Activated T-helper 1 cell treated with anti-CD3 and anti-CD28 coated beads, Interleukin-12 subunit alpha, Interleukin-12 subunit beta, Interleukin-2, Interleukin-4 antibody, amounts not matched to agents 30 ng/mL and 10 ng/mL and 1 ng/mL, durations not matched to agents 14 hours and 24 hours and 36 hours (primary cell): ENCODE measurements around the gene GRIN3A. TPM values are rescaled to one million over a fixed set of nuclear protein-coding genes. Genes with fewer than 3 reads are reported as not detected.

Experiments
- DNase-seq: peaks from one replicate; pipeline ENCODE4 v3.0.0; 2021; ENCODE audit warnings: low spot score
- H3K27ac Mint-ChIP-seq: one replicate; pipeline ENCODE4 v1.8.0; 2021; ENCODE audit warnings: mild to moderate bottlenecking, mixed read lengths
- H3K27me3 Mint-ChIP-seq: one replicate; pipeline ENCODE4 v1.8.0; 2022; ENCODE audit warnings: mild to moderate bottlenecking, moderate library complexity, mixed read lengths; ENCODE audit not compliant: insufficient read depth
- H3K36me3 Mint-ChIP-seq: one replicate; pipeline ENCODE4 v1.8.0; 2021; ENCODE audit warnings: low read depth, mixed read lengths
- H3K4me1 Mint-ChIP-seq: one replicate; pipeline ENCODE4 v1.8.0; 2021; ENCODE audit warnings: low read depth, mixed read lengths
- H3K4me3 Mint-ChIP-seq: one replicate; pipeline ENCODE4 v1.8.0; 2021; ENCODE audit warnings: mild to moderate bottlenecking, moderate library complexity, mixed read lengths
- H3K9me3 Mint-ChIP-seq: one replicate; pipeline ENCODE4 v1.8.0; 2021; ENCODE audit warnings: mixed read lengths
- intact Hi-C: fragments of 100-400 bp; cut with micrococcal nuclease; formaldehyde crosslinking; loops from one replicate; pipeline ENCODE4 v1.15.1; 2024
- total RNA-seq: library from RNA; stranded (reverse); gene quantifications from 2 replicates; pipeline ENCODE4 v1.2.3, GENCODE V29; 2022

The GRIN3A gene
- total RNA-seq, 1 donor from 2014 or later, result not detected

DNA sequence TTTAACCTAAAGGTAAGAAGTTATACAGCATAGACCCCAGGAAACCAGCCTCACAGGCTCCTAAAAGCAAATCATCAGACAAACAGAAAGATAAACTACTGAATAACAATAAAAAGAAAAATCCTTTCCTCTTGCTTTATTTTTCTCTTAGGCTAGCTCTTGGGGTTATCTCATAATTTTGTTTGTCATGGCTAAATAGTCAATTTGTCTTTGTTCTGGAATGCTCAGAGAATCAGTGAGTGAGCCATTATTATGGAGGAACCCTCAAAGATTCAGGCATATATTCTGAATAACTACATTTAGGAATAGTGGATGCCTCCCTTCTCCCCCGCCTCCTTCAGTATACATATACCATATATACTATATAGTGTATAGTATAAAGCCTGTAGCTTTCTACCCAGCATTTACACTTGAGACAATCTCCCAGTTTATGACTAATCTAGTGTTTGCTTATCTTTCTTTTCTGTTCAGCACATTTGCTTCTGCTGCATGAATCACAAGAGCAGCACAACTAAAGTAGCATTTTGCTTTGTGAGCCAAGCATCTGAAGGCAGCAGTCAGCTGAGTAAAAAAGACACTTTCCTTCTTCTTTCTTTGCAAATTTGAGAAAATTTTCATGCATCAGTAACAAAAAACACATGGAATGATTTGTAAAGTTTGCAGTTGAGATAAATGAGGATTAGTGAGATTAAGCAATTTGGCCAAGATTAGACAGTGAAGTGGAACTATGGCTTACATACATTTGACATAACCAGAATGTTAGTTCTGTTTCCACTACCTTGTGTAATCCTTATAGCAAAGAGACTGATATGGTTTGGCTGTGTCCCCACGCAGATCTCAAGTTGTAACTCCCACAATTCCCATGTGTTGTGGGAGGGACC, 98.4 kb downstream of the GRIN3A start:
- Mint-ChIP-seq H3K27ac (no peak overlapping the region), H3K4me3 (no peak overlapping the region), H3K27me3 (no peaks in the 10 kb centered on the region), H3K9me3 (no peaks in the 10 kb centered on the region), H3K4me1 (no peaks in the 10 kb centered on the region), H3K36me3 (no peaks in the 10 kb centered on the region)
- no peak for DNase-seq
- intact Hi-C loops, result no loop called here

DNA sequence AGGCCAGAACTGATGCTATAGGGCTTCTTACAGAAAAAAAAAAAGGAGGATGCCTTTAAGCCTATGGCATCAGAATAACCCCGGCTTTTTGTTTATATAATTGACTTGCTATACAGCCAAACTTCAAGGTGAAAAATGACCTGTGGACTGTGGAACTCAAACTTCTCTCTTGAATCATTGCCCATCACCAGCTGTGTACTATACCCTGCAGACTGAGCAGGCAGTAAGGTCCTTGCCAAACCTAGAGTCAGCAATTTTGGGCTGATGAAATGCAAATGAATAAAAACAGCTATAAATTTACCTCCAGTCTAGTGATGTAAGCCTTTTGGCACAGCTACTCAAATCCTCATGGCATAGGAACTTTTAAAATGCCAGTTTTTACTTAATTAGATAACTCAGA, 99.1 kb downstream of the GRIN3A start:
- DNase-seq, result no peak
- Mint-ChIP-seq H3K4me1 (no peaks in the 10 kb centered on the region), H3K36me3 (no peaks in the 10 kb centered on the region), H3K27me3 (no peaks in the 10 kb centered on the region), H3K27ac (no peak overlapping the region), H3K9me3 (no peaks in the 10 kb centered on the region), H3K4me3 (no peak overlapping the region)
- intact Hi-C loops, result no loop called here

DNA sequence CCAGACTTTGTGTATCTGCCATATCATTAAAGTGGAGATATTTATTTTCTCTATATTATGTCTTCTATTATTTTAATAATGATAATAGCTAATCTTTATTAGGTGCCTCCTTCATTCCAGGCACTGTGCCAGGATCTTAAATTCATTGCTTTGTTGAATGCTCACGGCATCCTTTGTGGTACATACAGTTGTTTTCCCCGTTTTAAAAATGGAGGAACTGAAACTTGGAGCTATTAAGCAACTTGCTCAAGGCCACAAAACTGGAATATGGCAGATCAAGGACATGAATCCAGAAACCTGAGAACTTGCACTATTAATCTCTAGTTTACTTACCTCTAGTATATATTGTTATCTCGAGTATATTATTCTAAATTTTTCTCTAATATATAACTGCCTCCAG, 102.2 kb downstream of the GRIN3A start:
- H3K4me1 Mint-ChIP-seq, result no peaks in the 10 kb centered on the region
- intact Hi-C loops, result no loop called here
- H3K4me3 Mint-ChIP-seq, result no peak overlapping the region
- no peaks in the 10 kb centered on the region for H3K9me3 Mint-ChIP-seq
- no peak for DNase-seq
- H3K27ac Mint-ChIP-seq, result no peak overlapping the region
- H3K36me3 Mint-ChIP-seq, result no peaks in the 10 kb centered on the region
- no peaks in the 10 kb centered on the region for H3K27me3 Mint-ChIP-seq

DNA sequence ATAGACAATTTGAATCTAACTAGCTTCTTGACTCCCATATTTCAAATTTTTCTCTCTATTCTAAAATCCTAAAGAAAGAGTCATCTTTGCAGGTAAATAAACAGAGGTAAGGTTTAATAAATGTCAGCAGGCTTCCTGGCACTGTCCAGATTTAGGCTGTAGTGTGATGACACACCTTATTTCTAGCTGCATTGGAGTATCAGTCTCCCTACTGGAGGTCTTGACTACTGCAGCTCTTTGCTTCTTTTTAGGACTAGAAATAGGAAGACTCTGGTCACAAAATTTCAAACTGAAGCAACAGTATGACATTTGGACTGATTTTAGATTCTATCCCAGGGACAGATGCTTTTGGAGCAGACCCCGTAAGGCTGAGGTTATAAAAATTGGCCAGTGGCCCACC, 103.0 kb downstream of the GRIN3A start:
- DNase-seq, result no peak
- no peaks in the 10 kb centered on the region for H3K36me3 Mint-ChIP-seq
- H3K27ac Mint-ChIP-seq, result no peak overlapping the region
- H3K9me3 Mint-ChIP-seq, result no peaks in the 10 kb centered on the region
- H3K4me3 Mint-ChIP-seq, result no peak overlapping the region
- H3K4me1 Mint-ChIP-seq, result no peaks in the 10 kb centered on the region
- no peaks in the 10 kb centered on the region for H3K27me3 Mint-ChIP-seq
- intact Hi-C loops, result no loop called here

DNA sequence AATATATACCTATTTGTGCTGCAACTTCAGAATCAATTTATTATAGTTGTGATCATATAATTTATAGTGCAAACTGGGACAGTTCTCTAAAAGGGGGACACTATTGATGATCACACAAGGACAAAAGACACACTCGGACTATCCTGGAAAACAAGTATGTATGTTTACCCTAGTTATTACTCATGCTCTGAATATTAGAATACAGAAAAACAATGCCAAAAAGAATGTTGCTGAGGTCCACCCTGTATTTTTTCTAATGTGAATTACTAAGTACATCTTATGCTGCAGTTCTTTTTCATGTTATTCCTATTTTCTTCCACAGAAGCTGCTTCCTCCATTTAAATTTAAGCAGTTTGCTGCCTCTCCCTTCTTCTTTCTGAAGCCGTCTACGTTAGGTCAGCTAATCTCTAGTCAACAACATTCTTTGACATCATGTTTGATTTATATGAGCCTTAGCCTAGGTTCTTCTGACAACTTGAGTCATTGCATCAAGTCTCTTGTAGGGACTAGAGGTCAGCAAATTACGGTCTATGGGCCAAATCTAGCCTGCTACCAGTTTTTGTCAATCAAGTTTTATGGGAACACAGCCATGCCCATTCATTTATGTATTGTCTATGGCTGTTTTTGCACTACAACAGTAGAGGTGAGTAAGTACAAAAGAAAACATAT, 103.6 kb downstream of the GRIN3A start:
- intact Hi-C loops, result no loop called here
- Mint-ChIP-seq H3K9me3 (no peaks in the 10 kb centered on the region), H3K4me1 (no peaks in the 10 kb centered on the region), H3K4me3 (no peak overlapping the region), H3K36me3 (no peaks in the 10 kb centered on the region), H3K27ac (no peak overlapping the region), H3K27me3 (no peaks in the 10 kb centered on the region)
- no peak for DNase-seq

DNA sequence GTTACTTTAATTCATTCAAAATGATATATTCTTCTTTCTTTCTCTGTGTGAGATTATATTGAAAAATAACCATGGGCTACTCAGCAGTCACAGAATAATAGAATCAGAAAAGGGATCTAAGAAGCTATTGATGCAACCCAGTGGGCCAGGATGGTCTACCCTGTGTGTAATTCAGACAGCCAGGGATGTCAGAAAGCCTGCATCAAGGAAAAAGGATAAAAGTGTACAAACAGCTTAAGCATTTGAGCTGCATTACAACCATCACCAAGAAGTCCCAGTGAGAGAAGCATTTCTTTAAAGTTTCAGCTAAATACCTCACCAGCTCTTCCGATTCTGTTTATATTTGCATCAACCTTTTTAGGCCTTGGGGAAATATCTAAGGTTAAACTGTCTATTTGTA, 105.8 kb downstream of the GRIN3A start:
- Mint-ChIP-seq H3K4me3 (no peak overlapping the region), H3K9me3 (no peaks in the 10 kb centered on the region), H3K27ac (no peak overlapping the region), H3K36me3 (no peaks in the 10 kb centered on the region), H3K27me3 (no peaks in the 10 kb centered on the region), H3K4me1 (no peaks in the 10 kb centered on the region)
- no peak for DNase-seq
- intact Hi-C loops, result no loop called here

DNA sequence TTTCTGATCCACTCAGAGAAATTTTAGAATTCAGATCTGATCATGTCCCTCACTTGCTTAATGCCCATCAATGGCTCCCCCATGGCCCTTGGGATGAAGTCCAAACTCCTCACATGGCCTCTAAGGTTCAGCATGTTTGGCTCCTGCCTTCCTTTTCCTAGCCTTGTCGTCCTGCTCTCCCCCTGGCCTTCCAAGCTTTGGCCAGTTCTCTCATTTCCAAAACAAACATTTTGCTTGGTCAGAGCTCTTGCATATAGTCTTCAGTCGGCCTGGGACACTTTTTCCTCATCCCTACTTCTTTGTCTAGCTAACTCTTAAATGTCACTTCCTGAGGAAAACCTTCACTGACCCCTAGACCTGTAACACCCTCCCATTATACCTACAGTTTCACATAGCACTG, 106.6 kb downstream of the GRIN3A start:
- Mint-ChIP-seq H3K4me1 (no peaks in the 10 kb centered on the region), H3K36me3 (no peaks in the 10 kb centered on the region), H3K9me3 (no peaks in the 10 kb centered on the region), H3K4me3 (no peak overlapping the region), H3K27ac (no peak overlapping the region), H3K27me3 (no peaks in the 10 kb centered on the region)
- no peak for DNase-seq
- intact Hi-C loops, result no loop called here

DNA sequence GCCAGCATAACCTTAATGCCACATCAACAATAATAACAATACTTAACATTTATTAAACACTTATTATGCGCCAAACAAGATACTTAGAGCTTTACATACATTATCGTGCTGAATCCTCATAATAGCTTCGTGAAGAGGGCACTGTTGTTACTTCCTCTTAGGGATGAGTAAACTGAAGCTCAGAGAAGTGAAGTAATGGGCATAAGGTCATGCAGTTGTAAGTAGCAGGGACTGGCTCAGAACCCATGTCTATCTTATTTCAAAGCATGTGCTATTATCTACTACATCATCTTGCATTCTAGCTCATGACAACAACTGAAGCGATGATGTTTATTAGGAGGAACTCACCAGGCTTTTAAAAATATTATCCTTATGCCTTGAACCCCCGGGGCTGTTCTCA, 108.8 kb downstream of the GRIN3A start:
- no peaks in the 10 kb centered on the region for H3K4me1 Mint-ChIP-seq
- H3K27ac Mint-ChIP-seq, result no peak overlapping the region
- no peaks in the 10 kb centered on the region for H3K27me3 Mint-ChIP-seq
- intact Hi-C loops, result no loop called here
- no peak overlapping the region for H3K4me3 Mint-ChIP-seq
- no peaks in the 10 kb centered on the region for H3K36me3 Mint-ChIP-seq
- no peaks in the 10 kb centered on the region for H3K9me3 Mint-ChIP-seq
- DNase-seq, result no peak

DNA sequence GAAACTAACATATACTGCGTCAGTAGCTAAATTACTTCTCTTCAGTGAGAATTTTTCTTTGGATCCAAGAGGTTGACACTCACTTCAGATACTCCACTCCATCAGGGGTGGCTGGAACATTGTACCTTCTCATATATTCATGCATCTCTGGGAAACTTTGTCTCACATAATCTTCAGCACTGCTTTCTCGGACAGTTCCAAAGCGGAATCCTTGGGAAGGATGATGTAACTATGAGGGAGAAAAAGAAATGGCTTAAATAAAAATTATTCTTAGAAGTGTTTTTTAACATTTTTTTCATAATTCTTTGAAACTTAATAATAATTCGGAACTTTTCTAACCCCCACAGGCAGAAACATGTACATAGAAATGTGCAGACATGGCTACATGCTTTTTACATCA, 110.3 kb downstream of the GRIN3A start:
- Mint-ChIP-seq H3K27me3 (no peaks in the 10 kb centered on the region), H3K27ac (no peak overlapping the region), H3K4me3 (no peak overlapping the region), H3K4me1 (no peaks in the 10 kb centered on the region), H3K9me3 (no peaks in the 10 kb centered on the region), H3K36me3 (no peaks in the 10 kb centered on the region)
- no peak for DNase-seq
- intact Hi-C loops, result no loop called here

DNA sequence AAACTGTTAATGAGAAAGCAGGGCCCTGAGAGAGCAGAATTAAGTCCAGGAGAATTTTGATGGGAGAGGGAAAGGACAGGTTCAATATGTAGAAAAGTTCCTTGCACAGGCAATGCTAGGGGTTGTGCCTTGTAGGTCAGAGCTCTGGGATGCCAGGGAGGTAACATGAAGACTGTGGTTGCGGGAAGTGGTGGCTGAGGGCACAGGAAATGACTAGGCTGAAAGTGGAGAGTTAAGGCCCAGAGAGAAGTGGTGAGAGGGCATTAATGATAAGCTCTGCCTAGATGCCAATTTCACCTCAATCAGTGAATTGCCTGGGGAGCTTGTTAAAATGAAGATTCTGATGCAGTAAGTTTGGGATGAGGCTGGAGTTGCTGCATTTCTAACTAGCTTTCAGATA, 112.2 kb downstream of the GRIN3A start:
- Mint-ChIP-seq H3K4me3 (no peak overlapping the region), H3K9me3 (no peaks in the 10 kb centered on the region), H3K4me1 (no peaks in the 10 kb centered on the region), H3K27me3 (no peaks in the 10 kb centered on the region), H3K27ac (no peak overlapping the region), H3K36me3 (no peaks in the 10 kb centered on the region)
- intact Hi-C loops, result no loop called here
- DNase-seq, result no peak

DNA sequence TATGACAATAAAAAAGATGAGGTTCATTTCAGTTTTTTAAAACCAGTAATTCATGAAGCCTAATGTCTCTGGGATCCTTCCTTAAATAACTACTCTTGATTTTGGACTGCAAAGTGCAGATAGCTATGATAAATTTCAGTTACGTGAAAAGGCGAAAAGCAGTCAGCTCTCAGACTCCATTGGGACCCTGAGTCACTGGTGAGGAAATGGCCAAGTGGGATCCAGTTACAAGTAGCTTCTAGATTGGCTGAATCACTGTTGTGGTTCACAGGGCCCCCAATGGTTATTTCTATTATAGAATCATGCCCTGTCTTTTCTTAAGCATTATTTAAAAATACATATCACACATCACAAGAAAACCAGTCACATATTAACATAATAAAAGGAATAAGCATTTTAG, 112.6 kb downstream of the GRIN3A start:
- Mint-ChIP-seq H3K27ac (no peak overlapping the region), H3K27me3 (no peaks in the 10 kb centered on the region), H3K4me3 (no peak overlapping the region), H3K4me1 (no peaks in the 10 kb centered on the region), H3K36me3 (no peaks in the 10 kb centered on the region), H3K9me3 (no peaks in the 10 kb centered on the region)
- intact Hi-C loops, result no loop called here
- no peak for DNase-seq

DNA sequence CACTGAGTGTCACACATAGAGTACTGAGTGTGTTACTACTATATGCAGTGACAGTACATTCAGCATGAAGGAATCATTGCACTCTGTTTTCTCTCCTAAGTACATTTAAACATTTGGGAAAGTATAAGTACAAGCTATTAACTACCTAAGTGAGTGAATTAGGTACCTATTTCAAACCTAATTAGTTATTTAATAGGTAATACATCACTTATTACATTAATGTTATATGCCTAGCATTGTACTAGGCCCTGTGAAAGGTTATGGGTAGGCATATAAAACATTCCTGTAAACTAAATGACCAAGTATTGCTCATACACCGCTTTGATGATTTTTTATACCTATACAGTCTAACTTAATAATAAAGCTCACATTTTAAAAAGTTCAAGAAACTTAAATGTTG, 118.0 kb downstream of the GRIN3A start:
- no peak for DNase-seq
- intact Hi-C loops, result no loop called here
- H3K4me3 Mint-ChIP-seq, result no peak overlapping the region
- no peaks in the 10 kb centered on the region for H3K36me3 Mint-ChIP-seq
- no peaks in the 10 kb centered on the region for H3K27me3 Mint-ChIP-seq
- H3K9me3 Mint-ChIP-seq, result no peaks in the 10 kb centered on the region
- no peak overlapping the region for H3K27ac Mint-ChIP-seq
- no peaks in the 10 kb centered on the region for H3K4me1 Mint-ChIP-seq

DNA sequence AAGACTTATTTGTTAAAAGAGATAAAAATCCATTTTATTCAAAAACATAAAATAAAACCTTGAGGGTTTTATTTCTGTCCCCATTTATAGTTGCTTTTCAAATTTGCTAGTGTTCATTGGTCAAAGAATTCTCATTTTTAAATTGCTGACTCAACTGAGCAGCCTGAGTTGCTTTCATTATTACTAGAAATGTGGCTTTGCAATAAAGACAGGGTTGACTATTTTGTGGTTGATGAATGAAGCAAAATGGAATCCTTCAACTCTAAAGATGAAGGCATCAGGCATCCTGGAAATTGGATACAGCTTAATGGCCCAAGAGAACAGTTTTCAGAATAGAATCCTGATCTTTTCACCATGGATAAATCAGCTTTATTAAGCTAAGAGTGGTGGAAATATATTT, 119.7 kb downstream of the GRIN3A start:
- no peak for DNase-seq
- no peak overlapping the region for H3K4me3 Mint-ChIP-seq
- H3K36me3 Mint-ChIP-seq, result no peaks in the 10 kb centered on the region
- intact Hi-C loops, result no loop called here
- H3K27ac Mint-ChIP-seq, result no peak overlapping the region
- H3K9me3 Mint-ChIP-seq, result no peaks in the 10 kb centered on the region
- no peaks in the 10 kb centered on the region for H3K27me3 Mint-ChIP-seq
- H3K4me1 Mint-ChIP-seq, result no peaks in the 10 kb centered on the region
